DMS79 treated with DMSO at 0.1 percent for 48 hours (cell line): ENCODE data around the gene CAPN12.

Experiments used
- DNase-seq: peaks from one replicate; lab custom pipeline; 2025; lab: John Stamatoyannopoulos, UW

CAPN12 gene

GRCh38 chr19:38726761-38727301, 17.4 kb downstream of the CAPN12 start:
- DNase-seq, result no peak

DNA sequence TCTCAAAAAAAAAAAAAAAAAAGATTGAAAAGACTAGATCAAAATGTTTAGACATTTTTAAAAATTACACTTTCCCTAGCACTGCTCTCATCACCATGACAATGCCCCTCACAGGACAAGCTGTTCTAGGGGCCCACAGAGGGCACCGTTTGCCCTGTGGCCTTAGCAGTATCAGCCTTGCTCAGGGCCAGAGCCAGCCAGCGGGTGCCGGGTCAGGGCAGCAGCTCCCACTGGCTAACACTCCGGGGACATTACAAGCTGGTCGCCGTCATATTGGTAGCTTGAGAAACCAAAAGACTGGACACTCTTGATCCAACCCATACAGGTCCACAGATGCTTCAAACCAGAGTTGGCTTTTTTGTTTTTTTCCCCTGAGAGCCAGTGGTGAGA, 18.0 kb downstream of the CAPN12 start:
- DNase-seq, result no peak

GRCh38 chr19:38725469-38726283, 18.6 kb downstream of the CAPN12 start:
- DNase-seq, result no peak

DNA sequence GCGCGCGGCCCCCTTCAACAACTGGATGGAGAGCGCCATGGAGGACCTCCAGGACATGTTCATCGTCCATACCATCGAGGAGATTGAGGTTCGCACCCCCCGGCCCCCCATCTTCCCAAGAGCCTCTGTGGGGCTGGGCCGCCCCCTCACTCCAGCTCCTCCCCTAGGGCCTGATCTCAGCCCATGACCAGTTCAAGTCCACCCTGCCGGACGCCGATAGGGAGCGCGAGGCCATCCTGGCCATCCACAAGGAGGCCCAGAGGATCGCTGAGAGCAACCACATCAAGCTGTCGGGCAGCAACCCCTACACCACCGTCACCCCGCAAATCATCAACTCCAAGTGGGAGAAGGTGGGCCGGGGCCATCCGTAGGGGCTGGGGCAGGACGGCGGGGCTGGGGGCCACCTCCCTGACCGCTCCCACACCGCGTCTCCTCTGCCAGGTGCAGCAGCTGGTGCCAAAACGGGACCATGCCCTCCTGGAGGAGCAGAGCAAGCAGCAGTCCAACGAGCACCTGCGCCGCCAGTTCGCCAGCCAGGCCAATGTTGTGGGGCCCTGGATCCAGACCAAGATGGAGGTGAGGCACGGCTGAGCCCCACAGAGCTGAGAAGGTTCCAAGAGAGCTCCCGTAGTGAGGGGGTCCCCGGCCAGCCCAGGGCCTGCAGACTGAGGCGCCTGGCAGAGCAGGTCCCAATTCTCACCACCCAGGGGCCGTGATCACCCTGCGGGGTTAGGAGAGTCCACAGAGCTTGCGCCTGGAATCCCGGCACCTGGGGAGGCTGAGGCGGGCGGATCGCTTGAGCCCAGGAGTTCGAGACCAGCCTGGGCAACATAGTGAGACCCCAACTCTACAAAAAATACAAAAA, 20.1 kb downstream of the CAPN12 start:
- no peak for DNase-seq

DNA sequence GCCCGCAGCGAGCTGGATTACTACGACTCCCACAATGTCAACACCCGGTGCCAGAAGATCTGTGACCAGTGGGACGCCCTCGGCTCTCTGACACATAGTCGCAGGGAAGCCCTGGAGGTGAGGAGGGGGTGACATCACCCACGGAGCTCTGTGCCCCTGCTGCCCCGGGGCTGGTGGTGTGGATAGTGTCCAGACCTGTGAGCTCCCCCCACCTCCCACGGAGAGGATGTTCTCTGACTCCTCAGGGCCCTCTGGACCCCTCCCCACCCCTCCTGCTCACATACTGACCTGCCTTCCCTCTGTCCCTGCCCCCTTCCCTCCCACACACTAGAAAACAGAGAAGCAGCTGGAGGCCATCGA, 20.7 kb downstream of the CAPN12 start:
- DNase-seq, result no peak

DNA sequence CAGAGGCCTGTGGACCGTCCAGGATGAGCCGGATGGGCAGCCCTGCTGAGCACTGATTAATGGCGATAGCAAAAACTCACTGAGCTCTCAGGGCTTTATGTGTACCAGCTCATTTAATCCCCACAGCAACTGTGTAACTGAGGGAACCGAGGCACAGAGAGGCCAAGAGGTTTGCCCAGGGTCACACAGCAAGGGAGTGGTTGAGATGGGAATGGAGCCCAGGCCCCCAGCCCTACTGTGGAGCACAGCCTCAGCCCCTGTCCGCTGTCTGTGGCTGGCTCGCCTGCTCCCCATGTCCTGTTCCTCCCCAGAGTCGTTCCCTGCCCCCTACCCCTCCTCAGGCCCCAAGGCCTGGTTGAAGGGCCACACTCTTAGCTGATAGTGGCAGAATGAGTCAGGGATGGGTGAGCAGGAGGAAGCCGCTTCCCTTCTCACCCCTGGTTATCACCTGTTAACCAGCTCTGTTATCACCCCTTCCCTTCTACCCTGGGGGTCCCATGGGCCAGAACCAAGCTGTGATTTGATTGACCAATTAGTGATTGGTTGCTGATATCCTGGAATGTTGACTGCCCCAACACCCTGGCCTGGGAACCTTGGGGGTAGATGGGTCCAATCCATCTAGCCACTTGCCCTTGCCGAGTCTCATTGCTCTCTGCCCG, 21.2 kb downstream of the CAPN12 start:
- no peak for DNase-seq

GRCh38 chr19:38721979-38722773, 22.1 kb downstream of the CAPN12 start:
- DNase-seq, result no peak

- DNase-seq, result no peak
These were observed 22.8 kb downstream of the CAPN12 start for GRCh38 chr19:38721496-38721895.

DNA sequence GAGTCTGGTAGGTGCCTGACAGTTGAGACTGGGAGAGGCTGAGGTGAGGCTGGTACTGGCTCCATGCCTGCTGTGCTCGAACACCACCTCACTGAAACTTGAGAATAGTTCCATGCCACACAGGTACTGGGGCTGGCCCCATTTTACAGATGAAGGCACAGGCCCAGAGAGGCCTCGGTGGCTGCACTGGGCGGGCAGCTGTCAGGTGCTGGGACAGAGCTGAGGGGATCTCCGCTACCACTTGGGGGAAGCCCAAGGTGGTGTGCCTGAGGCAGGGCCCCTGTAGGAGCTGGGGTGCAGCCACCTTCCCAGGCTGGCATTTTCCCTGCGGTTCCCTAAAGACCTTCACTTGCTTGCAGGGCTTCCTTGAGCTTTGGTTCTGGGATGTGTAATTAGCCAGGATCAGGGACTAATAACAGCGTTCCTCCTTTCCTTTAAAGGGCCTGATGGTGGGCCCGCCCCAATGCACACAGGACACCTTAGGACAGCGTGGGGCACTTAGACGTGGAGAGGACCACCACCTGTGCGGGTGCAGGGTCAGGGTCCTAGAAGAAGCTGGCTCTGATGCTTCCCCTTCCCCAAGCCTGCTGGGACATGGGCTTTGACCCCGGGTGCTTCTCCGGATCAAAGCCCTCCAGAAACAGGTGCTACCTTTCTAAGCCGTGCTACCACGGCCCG, 23.6 kb downstream of the CAPN12 start:
- DNase-seq, result no peak

DNA sequence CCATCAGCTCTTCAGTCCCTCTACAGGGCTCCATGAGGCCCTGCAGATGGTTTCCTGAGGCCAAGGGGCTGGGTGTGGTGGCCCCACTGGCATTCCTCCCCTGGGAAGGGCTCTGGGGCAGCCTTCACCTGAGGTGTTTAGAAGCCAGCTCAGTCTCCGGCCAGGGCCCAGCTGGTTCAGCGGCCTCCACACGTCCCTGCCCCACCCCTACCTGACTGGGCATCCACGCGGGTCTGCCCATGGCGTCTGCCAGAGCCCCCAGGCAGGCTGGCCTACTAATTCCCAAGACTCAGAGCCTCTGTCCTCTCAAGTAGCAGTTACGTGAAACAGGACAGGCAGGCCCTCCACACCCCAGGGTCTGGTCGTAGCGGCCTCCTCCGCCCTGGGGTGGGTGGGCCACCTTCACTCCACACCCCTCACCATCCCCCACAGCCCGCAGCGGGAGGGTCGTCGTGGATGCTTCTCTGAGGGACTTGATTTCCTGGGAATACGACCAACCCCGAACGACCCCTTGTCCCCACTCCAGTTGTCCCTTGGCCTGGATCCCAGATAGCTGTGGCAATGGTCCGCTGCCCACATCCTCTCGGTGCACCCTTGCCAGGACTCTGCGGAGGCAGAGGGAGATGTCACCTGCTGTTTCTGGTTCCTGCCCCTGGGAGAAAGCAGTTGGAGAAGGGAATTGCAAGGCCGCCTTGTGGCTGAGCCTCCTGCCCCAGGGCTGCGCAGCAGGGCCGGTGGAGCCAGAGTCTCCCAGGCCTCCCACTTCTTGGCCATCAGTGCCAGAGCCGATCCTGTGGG, 24.3 kb downstream of the CAPN12 start:
- peak; percentile 35 for DNase-seq

- DNase-seq, result no peak
These were observed 25.3 kb downstream of the CAPN12 start for GRCh38 chr19:38718747-38719543.

GRCh38 chr19:38717855-38718254, 26.4 kb downstream of the CAPN12 start:
- DNase-seq, result no peak

- DNase-seq, result no peak
These were observed 27.2 kb downstream of the CAPN12 start for GRCh38 chr19:38717051-38717450.

DNA sequence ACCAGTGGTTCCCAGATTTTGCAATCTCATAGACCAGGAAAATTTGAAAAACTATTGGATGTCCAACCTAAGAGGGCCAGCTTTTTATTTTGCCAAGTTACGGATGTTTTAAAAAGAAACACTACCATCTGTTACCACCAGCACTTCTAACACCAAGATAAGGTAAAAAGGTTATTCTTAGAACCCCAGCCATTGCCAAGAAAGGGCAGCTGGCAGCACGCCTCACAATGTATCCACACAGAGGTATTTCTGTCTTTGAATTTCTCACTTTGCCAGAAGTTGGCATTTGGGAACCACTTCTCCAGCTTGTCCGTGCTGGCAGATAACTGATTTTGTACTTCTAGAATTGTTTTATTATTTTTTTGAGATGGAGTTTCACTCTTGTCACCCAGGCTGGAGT, 28.7 kb downstream of the CAPN12 start:
- no peak for DNase-seq

DNA sequence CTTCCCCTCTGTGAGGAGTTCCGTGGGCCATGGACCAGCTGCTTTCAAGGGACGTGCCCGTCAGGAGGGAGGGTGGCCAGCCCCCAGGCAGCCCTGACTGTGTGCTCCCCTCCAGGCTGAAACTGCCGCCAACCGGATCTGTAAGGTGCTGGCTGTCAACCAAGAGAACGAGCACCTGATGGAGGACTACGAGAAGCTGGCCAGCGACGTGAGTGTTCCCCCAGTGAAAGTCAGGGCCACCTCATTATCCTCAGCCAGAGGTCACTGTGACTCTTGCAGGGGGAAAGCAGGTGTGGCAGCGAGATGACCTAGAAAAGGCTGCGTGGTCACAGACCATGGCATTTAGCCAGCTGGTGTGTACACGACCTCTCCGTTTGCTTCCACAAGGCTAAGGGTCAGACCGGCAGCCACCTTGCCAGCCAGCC, 29.9 kb downstream of the CAPN12 start:
- DNase-seq, result no peak

- DNase-seq, result no peak
These were observed 30.4 kb downstream of the CAPN12 start for GRCh38 chr19:38713865-38714264.

GRCh38 chr19:38713227-38713649, 31.0 kb downstream of the CAPN12 start:
- no peak for DNase-seq

DNA sequence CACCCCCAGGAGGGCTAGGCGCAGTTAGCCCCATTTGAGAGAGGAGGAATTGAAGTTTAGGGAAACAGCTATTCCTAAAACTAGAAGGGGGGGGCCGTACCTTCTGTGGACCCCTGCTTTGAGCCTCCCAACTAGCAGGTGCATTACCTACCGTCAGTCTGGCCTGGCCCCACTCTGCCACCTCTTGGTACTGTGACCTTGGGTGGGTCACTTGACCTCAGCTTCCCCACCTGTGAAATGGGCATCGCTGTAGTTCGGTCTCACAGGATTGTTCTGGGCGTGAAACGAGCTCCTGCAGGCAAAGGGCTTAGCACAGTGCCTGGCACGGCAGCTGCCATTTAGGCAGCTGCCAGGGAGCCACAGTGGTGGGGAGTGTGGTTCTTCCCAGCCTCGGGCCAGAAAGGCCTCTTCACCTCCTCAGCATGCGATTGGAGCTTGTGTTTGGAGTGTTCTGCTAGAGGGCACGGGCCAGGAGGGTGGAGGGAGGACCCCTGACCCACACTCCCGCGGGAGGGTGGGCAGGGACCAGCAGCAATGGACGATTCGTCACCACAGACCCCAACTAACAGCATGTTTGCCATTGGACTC, 32.0 kb downstream of the CAPN12 start:
- no peak for DNase-seq

DNA sequence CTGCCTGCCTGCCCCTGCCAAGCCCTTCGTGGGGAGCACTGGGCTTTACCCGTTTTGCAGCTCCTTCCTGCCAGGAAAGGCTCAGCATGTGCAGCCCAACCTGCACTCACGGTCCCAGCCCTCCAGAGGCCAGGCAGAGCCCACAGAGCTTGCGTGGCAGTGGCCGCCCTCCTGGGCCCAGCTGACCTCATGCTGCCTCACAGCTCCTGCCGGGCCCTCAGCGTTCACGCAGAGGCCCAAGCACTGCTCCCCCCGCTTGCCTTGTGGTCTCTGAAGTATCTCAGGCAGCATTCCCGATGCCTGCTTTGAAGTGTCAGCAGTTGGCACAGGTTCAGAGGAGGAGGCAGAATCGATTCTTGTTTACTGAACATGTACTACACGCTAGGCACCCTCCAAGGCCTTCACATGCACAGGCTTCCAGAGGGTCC, 32.5 kb downstream of the CAPN12 start:
- DNase-seq, result peak; percentile 45
